ENCODE results near the gene BLM.

DNA sequence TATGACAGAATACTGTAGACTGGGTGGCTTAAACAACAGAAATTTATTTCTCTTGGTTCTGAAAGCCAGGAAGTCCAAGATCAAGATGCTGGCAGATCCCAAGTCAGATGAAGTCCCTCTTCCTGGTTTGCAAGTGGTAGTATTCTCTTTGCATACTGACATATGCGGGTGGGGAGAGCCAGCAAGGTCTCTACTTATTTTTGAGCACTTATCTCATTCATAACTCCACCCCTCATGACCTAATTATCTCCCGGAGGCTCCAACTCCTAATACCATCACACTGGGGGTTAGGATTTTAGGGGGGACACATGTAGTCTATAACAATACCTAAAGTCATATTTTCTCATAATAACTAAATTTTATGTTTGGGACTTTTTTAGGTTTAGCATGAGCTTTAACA is 65.3 kb downstream of the BLM start:
- TF ChIP-seq, protein P1, sequence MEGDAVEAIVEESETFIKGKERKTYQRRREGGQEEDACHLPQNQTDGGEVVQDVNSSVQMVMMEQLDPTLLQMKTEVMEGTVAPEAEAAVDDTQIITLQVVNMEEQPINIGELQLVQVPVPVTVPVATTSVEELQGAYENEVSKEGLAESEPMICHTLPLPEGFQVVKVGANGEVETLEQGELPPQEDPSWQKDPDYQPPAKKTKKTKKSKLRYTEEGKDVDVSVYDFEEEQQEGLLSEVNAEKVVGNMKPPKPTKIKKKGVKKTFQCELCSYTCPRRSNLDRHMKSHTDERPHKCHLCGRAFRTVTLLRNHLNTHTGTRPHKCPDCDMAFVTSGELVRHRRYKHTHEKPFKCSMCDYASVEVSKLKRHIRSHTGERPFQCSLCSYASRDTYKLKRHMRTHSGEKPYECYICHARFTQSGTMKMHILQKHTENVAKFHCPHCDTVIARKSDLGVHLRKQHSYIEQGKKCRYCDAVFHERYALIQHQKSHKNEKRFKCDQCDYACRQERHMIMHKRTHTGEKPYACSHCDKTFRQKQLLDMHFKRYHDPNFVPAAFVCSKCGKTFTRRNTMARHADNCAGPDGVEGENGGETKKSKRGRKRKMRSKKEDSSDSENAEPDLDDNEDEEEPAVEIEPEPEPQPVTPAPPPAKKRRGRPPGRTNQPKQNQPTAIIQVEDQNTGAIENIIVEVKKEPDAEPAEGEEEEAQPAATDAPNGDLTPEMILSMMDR (IDR thresholded peaks at IDR 0.05 in 2 of 3, conservative IDR thresholded peaks at IDR 0.05 in 1 of 3; ENCODE audit: borderline replicate concordance in 1 of 3, insufficient read depth in 1 of 3, low read depth in 2 of 3, low read length in 2 of 3) = no peak
- TF ChIP-seq EZH2 (IDR thresholded peaks at IDR 0.05) (no peak), POLR2A (IDR thresholded peaks at IDR 0.05; ENCODE audit: borderline replicate concordance, extremely low read depth, insufficient read depth, insufficient read length) (no peak), JUND (IDR thresholded peaks at IDR 0.05) (no peak)
- TF ChIP-seq, protein P2, sequence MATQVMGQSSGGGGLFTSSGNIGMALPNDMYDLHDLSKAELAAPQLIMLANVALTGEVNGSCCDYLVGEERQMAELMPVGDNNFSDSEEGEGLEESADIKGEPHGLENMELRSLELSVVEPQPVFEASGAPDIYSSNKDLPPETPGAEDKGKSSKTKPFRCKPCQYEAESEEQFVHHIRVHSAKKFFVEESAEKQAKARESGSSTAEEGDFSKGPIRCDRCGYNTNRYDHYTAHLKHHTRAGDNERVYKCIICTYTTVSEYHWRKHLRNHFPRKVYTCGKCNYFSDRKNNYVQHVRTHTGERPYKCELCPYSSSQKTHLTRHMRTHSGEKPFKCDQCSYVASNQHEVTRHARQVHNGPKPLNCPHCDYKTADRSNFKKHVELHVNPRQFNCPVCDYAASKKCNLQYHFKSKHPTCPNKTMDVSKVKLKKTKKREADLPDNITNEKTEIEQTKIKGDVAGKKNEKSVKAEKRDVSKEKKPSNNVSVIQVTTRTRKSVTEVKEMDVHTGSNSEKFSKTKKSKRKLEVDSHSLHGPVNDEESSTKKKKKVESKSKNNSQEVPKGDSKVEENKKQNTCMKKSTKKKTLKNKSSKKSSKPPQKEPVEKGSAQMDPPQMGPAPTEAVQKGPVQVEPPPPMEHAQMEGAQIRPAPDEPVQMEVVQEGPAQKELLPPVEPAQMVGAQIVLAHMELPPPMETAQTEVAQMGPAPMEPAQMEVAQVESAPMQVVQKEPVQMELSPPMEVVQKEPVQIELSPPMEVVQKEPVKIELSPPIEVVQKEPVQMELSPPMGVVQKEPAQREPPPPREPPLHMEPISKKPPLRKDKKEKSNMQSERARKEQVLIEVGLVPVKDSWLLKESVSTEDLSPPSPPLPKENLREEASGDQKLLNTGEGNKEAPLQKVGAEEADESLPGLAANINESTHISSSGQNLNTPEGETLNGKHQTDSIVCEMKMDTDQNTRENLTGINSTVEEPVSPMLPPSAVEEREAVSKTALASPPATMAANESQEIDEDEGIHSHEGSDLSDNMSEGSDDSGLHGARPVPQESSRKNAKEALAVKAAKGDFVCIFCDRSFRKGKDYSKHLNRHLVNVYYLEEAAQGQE (IDR thresholded peaks at IDR 0.05; ENCODE audit: low read depth) = no peak

All from HCT116 (cell line).